Naive thymus-derived CD8-positive, alpha-beta T cell (primary cell): ENCODE results near the gene PBX4. TPM values are rescaled to one million over a fixed set of nuclear protein-coding genes. Genes with fewer than 3 reads are reported as not detected.
"Not testable (repeated sequence)": the region's sequence is repeated elsewhere in the genome, so short reads cannot be mapped to it uniquely, and the experiment has no call there.

ENCODE experiments used
- ATAC-seq, 2 donors: fragments of 150-1000 bp; cut with Tn5 transposase in 1 of 2; sonication (Bioruptor Pico), chemical (Tn5 transposase) in 1 of 2; 1 replicate in 1 of 2; 2 replicates in 1 of 2; pipeline ENCODE4 v1.10.0; 2021; ENCODE audit warnings: mild to moderate bottlenecking in 2 of 2, moderate library complexity in 2 of 2
- POLR2A ChIA-PET: fragments of 350-600 bp; sonication (Branson Sonifier 250); formaldehyde crosslinking; loops from one replicate; lab custom pipeline; 2021; ENCODE audit warnings: antibody characterized with exemption; lab: Charles Lee
- DNase-seq, 10 donors: peaks; one replicate each; pipeline versions ENCODE4 v3.0.0 to v3.0.0-alpha.2; 2020 to 2022
- H3K27ac Mint-ChIP-seq, 10 donors: one replicate each; pipeline ENCODE4 v1.8.0; 2020 to 2022; ENCODE audit warnings: mild to moderate bottlenecking in 10 of 10, mixed read lengths in 10 of 10, moderate library complexity in 4 of 10, inconsistent platforms in 1 of 10
- H3K27me3 Mint-ChIP-seq, 5 donors: one replicate each; pipeline ENCODE4 v1.8.0; 2021 to 2022; ENCODE audit warnings: mixed read lengths in 5 of 5
- H3K36me3 Mint-ChIP-seq, 3 donors: one replicate each; pipeline ENCODE4 v1.8.0; 2020 to 2022; ENCODE audit warnings: mixed read lengths in 3 of 3, mild to moderate bottlenecking in 2 of 3, inconsistent platforms in 1 of 3
- H3K4me1 Mint-ChIP-seq, 4 donors: one replicate each; pipeline ENCODE4 v1.8.0; 2021 to 2022; ENCODE audit warnings: mixed read lengths in 4 of 4
- H3K4me3 Mint-ChIP-seq, 10 donors: one replicate each; pipeline ENCODE4 v1.8.0; 2020 to 2022; ENCODE audit warnings: mild to moderate bottlenecking in 10 of 10, mixed read lengths in 10 of 10, moderate library complexity in 6 of 10, inconsistent platforms in 1 of 10
- H3K9me3 Mint-ChIP-seq, 9 donors: one replicate each; pipeline ENCODE4 v1.8.0; 2020 to 2022; ENCODE audit warnings: mixed read lengths in 9 of 9, mild to moderate bottlenecking in 3 of 9, inconsistent platforms in 1 of 9, moderate library complexity in 1 of 9
- polyA plus RNA-seq, 3 donors: library from polyadenylated mRNA; unstranded; fragments of 300-500 nt; fragmentation: Illumina TruSeq; gene quantifications; one replicate each; pipeline ENCODE4 v1.2.3, GENCODE V29; 2021
- total RNA-seq, 8 experiments: library from RNA in 2 of 8; stranded (reverse) in 2 of 8; gene quantifications; one replicate each; pipeline ENCODE4 v1.2.3 and lab custom pipeline; 2021 to 2026

PBX4 gene
- total and polyA plus RNA-seq, 5 experiments from 2014 or later = 2.6 to 49.4 (median 6.9) TPM

DNA sequence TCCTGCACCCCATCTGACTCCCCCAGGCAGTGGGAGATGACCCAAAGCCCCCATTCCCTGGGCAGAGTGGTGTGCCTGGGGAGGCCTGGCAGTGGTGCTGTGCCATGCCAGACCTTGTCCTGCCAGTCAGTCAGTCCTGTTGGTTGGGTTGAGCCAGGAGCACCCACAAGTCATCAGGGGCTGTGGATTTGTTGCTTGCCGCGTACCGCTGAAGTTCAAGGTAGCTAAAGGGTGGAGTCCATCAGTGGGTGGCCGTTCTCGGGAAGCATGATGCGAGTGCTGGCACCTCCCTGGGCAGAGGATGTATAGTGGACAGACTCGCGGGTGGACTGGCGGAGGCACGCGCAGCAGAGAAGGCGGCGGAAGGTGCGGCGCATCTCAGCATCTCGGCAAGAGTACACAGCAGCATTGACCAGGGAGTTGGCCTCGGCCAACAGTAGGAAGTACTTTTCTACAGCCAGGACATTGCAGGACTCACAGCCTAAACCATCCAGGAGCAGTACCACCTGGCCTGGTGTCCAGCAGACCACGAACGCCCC, 5.6 kb upstream of the PBX4 start:
- H3K9me3 Mint-ChIP-seq = no peaks in the 10 kb centered on the region
- POLR2A ChIA-PET = interaction anchor here (0.5 kb wide), 1 partner anchor 43 kb away, joined by 4 read pairs; no protein-coding TSS in a partner anchor
- H3K4me3 Mint-ChIP-seq = no peak overlapping the region
- peak overlapping the region in 7 of 10 donors; percentile 19 to 80 (median 49) for H3K27ac Mint-ChIP-seq
- peaks cover 17 to 51% (median 33%) of the 10 kb centered on the region in 4 donors for H3K4me1 Mint-ChIP-seq
- ATAC-seq = no peak
- peak in 1 of 10 donors; percentile 62 for DNase-seq
- H3K27me3 Mint-ChIP-seq = no peaks in the 10 kb centered on the region
- peaks cover 0 to 36% (median 11%) of the 10 kb centered on the region in 3 donors for H3K36me3 Mint-ChIP-seq

DNA sequence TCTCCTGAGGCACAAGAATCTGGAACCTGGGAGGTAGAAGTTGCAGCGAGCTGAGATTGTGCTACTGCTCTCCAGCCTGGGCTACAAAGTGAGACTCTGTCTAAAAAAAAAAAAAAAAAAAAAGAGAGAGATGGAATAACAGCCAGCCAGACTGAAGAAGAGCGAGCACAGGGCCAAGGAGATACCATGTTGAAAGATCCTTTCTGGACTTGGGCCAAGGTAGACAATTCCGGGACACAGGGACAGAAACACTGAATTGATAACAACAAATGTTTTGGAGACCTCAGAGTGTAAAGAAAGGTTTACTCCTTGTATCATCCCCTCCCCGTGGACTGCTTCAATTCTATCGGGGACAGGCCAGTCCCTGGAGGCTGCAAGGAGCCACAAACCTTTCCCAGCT, 4.9 kb upstream of the PBX4 start:
- no peaks in the 10 kb centered on the region for H3K27me3 Mint-ChIP-seq
- peak in 1 of 10 donors; percentile 24 for DNase-seq
- POLR2A ChIA-PET = no interaction called here
- H3K27ac Mint-ChIP-seq = peak overlapping the region in 7 of 10 donors; percentile 19 to 80 (median 56)
- peaks cover 0 to 32% (median 9%) of the 10 kb centered on the region in 3 donors for H3K36me3 Mint-ChIP-seq
- no peak overlapping the region for H3K4me3 Mint-ChIP-seq
- ATAC-seq = no peak
- no peaks in the 10 kb centered on the region for H3K9me3 Mint-ChIP-seq
- H3K4me1 Mint-ChIP-seq = peaks cover 20 to 53% (median 35%) of the 10 kb centered on the region in 4 donors

DNA sequence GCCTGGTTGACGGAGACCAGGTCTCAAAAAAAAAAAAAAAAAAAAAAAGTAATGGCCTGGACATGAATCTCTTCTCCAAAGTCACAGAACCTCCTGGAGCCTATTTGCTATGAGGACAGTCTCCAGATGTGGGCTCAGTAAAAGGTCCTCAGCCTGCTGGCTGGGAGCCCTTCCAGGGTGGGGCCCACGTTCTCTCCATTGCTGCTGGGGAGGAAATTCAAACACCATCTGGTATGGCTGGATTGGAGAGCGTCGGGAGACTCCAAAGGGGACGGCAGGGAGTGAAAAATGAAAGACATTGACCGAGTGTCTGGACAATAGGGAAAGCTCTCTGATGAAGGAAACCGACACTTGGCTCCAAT, 1.3 kb upstream of the PBX4 start:
- Mint-ChIP-seq H3K9me3 (no peaks in the 10 kb centered on the region), H3K27ac (peak overlapping the region in 7 of 10 donors; percentile 13 to 100 (median 71)), H3K4me1 (peaks cover 20 to 57% (median 46%) of the 10 kb centered on the region in 4 donors), H3K4me3 (peak overlapping the region in 2 of 10 donors; percentile 7 to 15), H3K27me3 (no peaks in the 10 kb centered on the region), H3K36me3 (peaks cover 0 to 25% (median 10%) of the 10 kb centered on the region in 3 donors)
- DNase-seq (peak in 1 of 10 donors; percentile 45), ATAC-seq (no peak)
- POLR2A ChIA-PET = interaction anchor here (0.6 to 3.3 kb wide), 6 partner anchors 11 to 74 kb away, joined by 3 to 22 read pairs (median 5); partner anchors contain the start of gene ATP13A1

DNA sequence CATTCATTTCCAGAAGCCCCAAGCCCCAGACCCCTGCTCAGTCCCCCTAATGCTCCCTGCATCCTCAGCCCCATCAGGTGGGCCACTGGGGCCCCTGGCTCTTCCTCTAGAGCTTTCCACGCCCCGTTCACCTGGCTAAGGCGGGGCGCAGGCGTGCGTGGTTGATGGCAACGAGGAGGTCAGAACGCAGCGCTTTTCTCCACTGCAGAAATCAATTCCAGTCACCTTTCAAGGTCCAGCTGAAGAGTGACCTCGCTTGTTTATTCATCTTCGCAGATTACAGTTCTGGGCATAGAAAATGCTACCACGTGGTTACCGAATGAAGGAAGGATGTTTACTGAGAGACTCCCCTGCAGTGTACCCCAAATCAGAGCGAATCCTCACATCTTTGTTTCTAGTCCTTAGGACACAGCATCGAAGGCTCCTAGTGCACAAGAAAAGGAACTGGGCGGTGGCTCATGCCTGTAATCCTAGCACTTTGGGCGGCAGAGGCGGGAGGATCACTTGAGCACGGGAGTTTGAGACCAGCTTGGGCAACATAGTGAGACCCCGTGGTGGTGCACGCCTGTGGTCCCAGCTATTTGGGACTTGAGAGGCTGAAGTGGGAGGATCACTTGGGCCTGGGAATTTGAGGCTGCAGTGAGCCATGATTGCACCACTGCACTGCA, 828 bp upstream of the PBX4 start:
- POLR2A ChIA-PET = interaction anchor here (0.7 to 3.6 kb wide), 9 partner anchors 8 to 73 kb away, joined by 3 to 23 read pairs (median 4); partner anchors contain the start of genes ATP13A1 and LPAR2
- peaks cover 0 to 21% (median 10%) of the 10 kb centered on the region in 3 donors for H3K36me3 Mint-ChIP-seq
- H3K4me1 Mint-ChIP-seq = peaks cover 20 to 59% (median 47%) of the 10 kb centered on the region in 4 donors
- no peaks in the 10 kb centered on the region for H3K27me3 Mint-ChIP-seq
- H3K27ac Mint-ChIP-seq = peak overlapping the region; percentile 81 to 100 (median 97)
- H3K4me3 Mint-ChIP-seq = peak overlapping the region; percentile 72 to 97 (median 88)
- peak in 1 of 10 donors; percentile 56 for DNase-seq
- no peaks in the 10 kb centered on the region for H3K9me3 Mint-ChIP-seq
- ATAC-seq = no peak

DNA sequence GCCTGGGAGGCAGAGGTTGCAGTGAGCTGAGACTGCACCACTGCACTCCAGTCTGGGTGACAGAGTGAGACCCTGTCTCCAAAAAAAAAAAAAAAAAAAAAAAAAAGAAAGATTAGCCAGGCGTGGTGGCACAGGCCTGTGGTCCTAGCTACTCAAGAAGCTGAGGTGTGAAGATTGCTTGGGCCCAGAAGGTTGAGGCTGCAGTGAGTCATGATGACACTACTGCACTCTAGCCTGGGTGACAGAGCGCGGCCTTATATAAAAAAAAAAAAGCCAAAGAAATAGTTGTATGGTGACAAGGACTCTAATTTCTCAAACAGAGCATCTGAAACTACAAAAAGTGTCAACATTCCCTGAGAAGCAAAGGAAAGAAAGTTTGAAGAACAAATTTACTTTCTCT, 3.4 kb downstream of the PBX4 start:
- H3K4me3 Mint-ChIP-seq = peak overlapping the region in 7 of 10 donors; percentile 5 to 73 (median 37)
- peaks cover 26 to 67% (median 60%) of the 10 kb centered on the region in 4 donors for H3K4me1 Mint-ChIP-seq
- H3K36me3 Mint-ChIP-seq = peaks cover 0 to 12% (median 8%) of the 10 kb centered on the region in 3 donors
- ATAC-seq (no peak), DNase-seq (peak in 1 of 10 donors; percentile 27)
- H3K9me3 Mint-ChIP-seq = no peaks in the 10 kb centered on the region
- H3K27me3 Mint-ChIP-seq = no peaks in the 10 kb centered on the region
- POLR2A ChIA-PET = interaction anchor here (0.6 to 0.7 kb wide), 3 partner anchors 9 to 49 kb away, joined by 3 to 4 read pairs (median 4); no protein-coding TSS in a partner anchor
- peak overlapping the region in 9 of 10 donors; percentile 31 to 92 (median 74) for H3K27ac Mint-ChIP-seq

DNA sequence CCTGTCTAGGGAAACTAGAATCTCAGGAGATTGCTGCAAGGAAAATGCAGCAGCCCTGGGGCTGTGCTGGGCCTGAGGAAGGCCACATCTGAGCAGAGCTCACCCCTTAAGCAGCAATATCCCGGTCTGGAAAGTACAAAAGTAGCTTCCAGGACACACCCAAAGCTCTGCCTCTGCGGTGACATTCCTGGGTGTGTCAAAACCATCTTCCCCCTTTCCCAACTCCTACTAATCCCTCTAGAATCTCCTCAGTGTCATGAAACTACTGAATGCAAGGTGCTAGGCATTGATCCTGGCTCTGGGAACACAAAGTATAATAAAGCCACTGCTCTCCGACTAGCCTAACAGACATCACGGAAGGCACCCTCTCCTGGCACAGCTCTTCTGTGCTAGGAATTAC, 5.0 kb downstream of the PBX4 start:
- H3K27me3 Mint-ChIP-seq = no peaks in the 10 kb centered on the region
- H3K9me3 Mint-ChIP-seq = no peaks in the 10 kb centered on the region
- POLR2A ChIA-PET = interaction anchor here (0.9 to 1.5 kb wide), 3 partner anchors 9 to 15 kb away, joined by 3 to 15 read pairs (median 7); partner anchors contain the start of gene LPAR2
- H3K4me1 Mint-ChIP-seq = peaks cover 28 to 65% (median 54%) of the 10 kb centered on the region in 4 donors
- H3K36me3 Mint-ChIP-seq = peaks cover 0 to 17% (median 16%) of the 10 kb centered on the region in 3 donors
- peak overlapping the region in 1 of 10 donors; percentile 17 for H3K4me3 Mint-ChIP-seq
- DNase-seq = no peak
- ATAC-seq = no peak
- peak overlapping the region in 3 of 10 donors; percentile 30 to 54 (median 52) for H3K27ac Mint-ChIP-seq

DNA sequence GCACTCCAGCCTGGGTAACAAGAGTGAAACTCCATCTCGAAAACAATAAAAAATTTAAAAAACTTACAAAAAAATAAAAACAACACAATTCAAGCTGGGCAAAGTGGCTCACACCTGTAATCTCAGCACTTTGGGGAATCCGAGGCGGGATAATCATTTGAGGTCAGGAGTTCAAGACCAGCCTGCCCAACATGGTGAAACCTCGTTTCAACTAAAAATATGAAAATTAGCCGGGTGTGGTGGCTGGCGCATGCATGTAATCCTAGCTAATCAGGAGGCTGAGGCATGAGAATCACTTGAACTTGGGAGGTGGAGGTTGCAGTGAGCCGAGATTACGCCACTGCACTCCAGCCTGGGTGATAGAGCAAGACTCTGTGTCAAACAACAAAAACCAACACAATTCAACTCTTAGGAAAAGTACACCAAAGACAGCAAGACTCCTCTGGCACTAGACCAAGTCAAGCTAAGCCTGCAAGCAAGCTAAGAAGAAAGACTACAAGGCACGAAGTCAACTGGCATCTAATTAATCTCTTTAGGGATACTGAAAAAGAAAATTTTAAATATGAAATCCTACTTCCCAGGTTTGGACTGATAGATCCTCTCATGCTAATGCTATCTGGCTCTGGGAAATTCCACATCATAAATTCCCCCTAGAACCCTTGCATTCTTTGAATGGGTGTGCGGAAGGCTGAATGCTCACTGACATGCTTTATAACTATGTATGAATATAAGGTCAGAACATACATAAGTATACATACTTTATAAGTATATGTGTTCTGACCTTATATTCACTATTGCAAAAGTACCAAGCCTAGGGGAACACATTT, 7.9 kb downstream of the PBX4 start:
- no peak for ATAC-seq
- Mint-ChIP-seq H3K36me3 (peaks cover 0 to 21% (median 18%) of the 10 kb centered on the region in 3 donors), H3K27me3 (no peaks in the 10 kb centered on the region), H3K9me3 (no peaks in the 10 kb centered on the region), H3K4me1 (peaks cover 21 to 60% (median 44%) of the 10 kb centered on the region in 4 donors), H3K27ac (peak overlapping the region in 4 of 10 donors; percentile 8 to 71 (median 45)), H3K4me3 (no peak overlapping the region)
- POLR2A ChIA-PET = interaction anchor here (0.7 to 1.3 kb wide), 4 partner anchors 13 to 73 kb away, joined by 3 to 5 read pairs (median 4); partner anchors contain the start of gene CILP2
- no peak for DNase-seq

DNA sequence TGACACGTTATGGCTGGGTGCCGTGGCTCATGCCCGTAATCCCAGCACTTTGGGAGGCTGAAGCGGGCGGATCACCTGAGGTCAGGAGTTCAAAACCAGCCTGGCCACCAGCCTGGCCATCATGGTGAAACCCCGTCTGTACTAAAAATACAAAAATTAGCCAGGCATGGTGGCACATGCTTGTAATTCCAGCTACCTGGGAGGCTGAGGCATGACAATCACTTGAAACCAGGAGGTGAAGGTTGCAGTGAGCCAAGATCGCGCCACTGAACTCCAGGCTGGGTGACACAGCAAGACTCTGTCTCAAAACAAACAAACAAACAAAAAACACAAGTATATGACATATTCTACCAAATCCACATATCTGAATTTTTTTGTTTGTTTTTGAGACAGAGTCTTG, 11.8 kb downstream of the PBX4 start:
- H3K36me3 Mint-ChIP-seq = peaks cover 0 to 13% (median 10%) of the 10 kb centered on the region in 3 donors
- not testable (repeated sequence) for ATAC-seq, H3K27me3 Mint-ChIP-seq, DNase-seq, H3K9me3 Mint-ChIP-seq
- H3K4me1 Mint-ChIP-seq = peaks cover 23 to 61% (median 43%) of the 10 kb centered on the region in 4 donors
- H3K4me3 Mint-ChIP-seq = peak overlapping the region in 4 of 10 donors; percentile 4 to 77 (median 38)
- H3K27ac Mint-ChIP-seq = peak overlapping the region in 9 of 10 donors; percentile 81 to 96 (median 94)
- POLR2A ChIA-PET = interaction anchor here (0.6 to 7.5 kb wide), 5 partner anchors 17 to 414 kb away, joined by 3 to 39 read pairs (median 5); partner anchors contain the start of genes ATP13A1 and LPAR2

DNA sequence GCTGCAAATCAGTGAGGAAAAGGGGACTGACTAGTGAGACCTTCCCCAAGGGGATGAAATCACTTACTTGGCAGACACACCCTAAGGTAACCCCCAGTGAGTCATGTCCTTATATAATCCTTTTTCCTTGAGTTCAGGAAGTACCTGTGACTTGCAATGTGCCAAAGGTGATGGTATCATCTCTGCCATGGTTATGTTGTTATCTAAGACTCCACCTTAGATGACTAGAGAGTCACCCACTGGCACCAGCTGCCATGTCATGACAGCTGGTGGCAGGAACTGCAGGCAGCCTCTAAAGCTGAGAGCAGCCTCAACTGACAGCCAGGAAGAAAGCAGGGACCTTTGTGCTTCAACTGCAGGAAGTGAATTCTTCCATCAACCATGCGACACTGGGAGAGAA, 12.5 kb downstream of the PBX4 start:
- no peaks in the 10 kb centered on the region for H3K9me3 Mint-ChIP-seq
- H3K36me3 Mint-ChIP-seq = peaks cover 0 to 13% (median 10%) of the 10 kb centered on the region in 3 donors
- peaks cover 30 to 66% (median 50%) of the 10 kb centered on the region in 4 donors for H3K4me1 Mint-ChIP-seq
- H3K27me3 Mint-ChIP-seq = no peaks in the 10 kb centered on the region
- DNase-seq = peak in 7 of 10 donors; percentile 37 to 73 (median 45)
- ATAC-seq = peak; percentile 73 to 85
- peak overlapping the region in 8 of 10 donors; percentile 33 to 79 (median 62) for H3K4me3 Mint-ChIP-seq
- peak overlapping the region; percentile 81 to 96 (median 92) for H3K27ac Mint-ChIP-seq
- POLR2A ChIA-PET = interaction anchor here (0.6 to 7.5 kb wide), 9 partner anchors 9 to 221 kb away, joined by 3 to 39 read pairs (median 4); partner anchors contain the start of genes ATP13A1 and LPAR2

DNA sequence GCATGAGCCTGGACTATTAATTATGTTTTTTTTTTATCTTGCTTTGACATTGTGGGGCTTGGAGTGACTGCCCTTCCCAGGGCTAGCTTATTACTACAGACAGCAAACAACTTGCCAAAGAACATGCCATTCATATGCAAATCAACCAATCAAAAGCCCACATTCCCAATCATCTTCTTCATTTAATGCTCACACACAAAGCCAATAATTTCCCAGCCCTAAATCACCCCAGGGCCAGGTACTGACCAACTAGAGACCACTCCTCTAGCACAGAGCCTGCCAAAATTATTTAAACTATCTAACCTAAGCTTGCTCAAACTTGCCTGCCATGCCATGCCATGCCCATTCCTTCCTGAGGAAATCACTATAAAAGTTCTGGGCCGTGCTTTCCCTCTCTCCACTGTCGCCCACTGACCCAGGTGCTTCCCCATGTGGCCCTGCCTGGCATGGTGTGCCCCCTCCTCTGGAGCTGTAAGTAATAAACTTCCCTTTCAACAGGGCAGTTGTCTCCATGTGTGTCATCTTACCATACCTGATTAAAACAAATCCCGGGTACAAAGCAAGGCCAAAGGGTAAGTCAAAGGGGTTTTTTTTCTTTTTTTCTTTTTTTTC, 15.7 kb downstream of the PBX4 start:
- Mint-ChIP-seq H3K4me3 (peak overlapping the region in 9 of 10 donors; percentile 44 to 74 (median 60)), H3K36me3 (no peaks in the 10 kb centered on the region), H3K9me3 (no peaks in the 10 kb centered on the region), H3K4me1 (peaks cover 31 to 72% (median 59%) of the 10 kb centered on the region in 4 donors), H3K27me3 (no peaks in the 10 kb centered on the region), H3K27ac (peak overlapping the region; percentile 57 to 94 (median 88))
- DNase-seq (no peak), ATAC-seq (no peak)
- POLR2A ChIA-PET = interaction anchor here (0.6 to 7.5 kb wide), 16 partner anchors 13 to 187 kb away, joined by 3 to 39 read pairs (median 4); partner anchors contain the start of genes CILP2, GMIP, LPAR2 and PBX4

DNA sequence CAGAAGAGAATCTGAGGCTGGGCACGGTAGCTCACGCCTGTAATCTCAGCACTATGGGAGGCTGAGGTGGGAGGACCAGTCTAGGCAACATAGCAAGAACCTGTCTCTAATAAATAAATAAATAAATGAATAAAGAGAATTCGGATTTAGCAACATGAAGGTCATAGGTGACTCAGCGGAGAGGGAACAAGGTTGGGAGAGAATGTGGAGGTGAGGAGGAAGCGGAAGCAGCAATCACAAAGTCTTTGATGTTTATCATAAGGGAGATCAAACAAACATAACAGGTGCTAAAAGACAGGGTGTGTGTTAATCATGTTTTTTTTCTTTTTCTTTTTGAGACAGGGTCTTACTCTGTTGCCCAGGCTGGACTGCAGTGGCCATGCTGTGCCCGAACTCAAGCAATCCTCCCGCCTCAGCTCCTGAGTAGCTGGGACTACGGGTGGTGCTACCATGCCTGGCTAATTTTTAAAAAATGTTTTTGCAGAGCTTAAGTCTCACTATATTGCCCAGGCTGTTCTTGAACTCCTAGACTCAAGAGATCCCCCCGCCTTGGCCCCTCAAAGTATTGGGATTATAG, 16.3 kb downstream of the PBX4 start:
- peaks cover 34 to 77% (median 64%) of the 10 kb centered on the region in 4 donors for H3K4me1 Mint-ChIP-seq
- peak overlapping the region; percentile 44 to 74 (median 60) for H3K4me3 Mint-ChIP-seq
- peak in 6 of 10 donors; percentile 16 to 66 (median 56) for DNase-seq
- peak in 1 of 2 donors; percentile 10 for ATAC-seq
- peak overlapping the region; percentile 57 to 94 (median 88) for H3K27ac Mint-ChIP-seq
- peaks cover 0 to under 1% (median 0%) of the 10 kb centered on the region in 3 donors for H3K36me3 Mint-ChIP-seq
- POLR2A ChIA-PET = interaction anchor here (0.6 to 7.5 kb wide), 18 partner anchors 12 to 310 kb away, joined by 3 to 39 read pairs (median 3); partner anchors contain the start of genes CILP2, GMIP, LPAR2 and PBX4
- H3K9me3 Mint-ChIP-seq = no peaks in the 10 kb centered on the region
- no peaks in the 10 kb centered on the region for H3K27me3 Mint-ChIP-seq
